ENCODE data around the gene ARMC9.

The ARMC9 gene

GRCh38 chr2:231181860-231182512 lies 16.4 kb upstream of the ARMC9 start:
- intact Hi-C loops (cut with DNase I) = no loop called here

GRCh38 chr2:231182513-231182899 lies 15.9 kb upstream of the ARMC9 start:
- intact Hi-C loops (cut with DNase I) = no loop called here
- DNase-seq = no peak

More at GRCh38 chr2:231181860-231182512, 16.4 kb upstream of the ARMC9 start:
- DNase-seq = peak in 2 of 10 donors; percentile 25 to 89

- DNase-seq = no peak
- intact Hi-C loops (cut with DNase I) = no loop called here
Measured at GRCh38 chr2:231183851-231184250, 14.6 kb upstream of the ARMC9 start.

- intact Hi-C loops (cut with DNase I) = no loop called here
- no peak for DNase-seq
Measured at GRCh38 chr2:231184319-231184718, 14.1 kb upstream of the ARMC9 start.

GRCh38 chr2:231185050-231185725 lies 13.2 kb upstream of the ARMC9 start:
- no peak for DNase-seq
- intact Hi-C loops (cut with DNase I) = no loop called here

- intact Hi-C loops (cut with DNase I) = no loop called here
- DNase-seq = no peak
Measured at GRCh38 chr2:231185886-231186285, 12.5 kb upstream of the ARMC9 start.

GRCh38 chr2:231186325-231186724 lies 12.1 kb upstream of the ARMC9 start:
- intact Hi-C loops (cut with DNase I) = no loop called here
- peak in 2 of 10 donors; percentile 47 to 76 for DNase-seq

GRCh38 chr2:231187736-231188505 lies 10.5 kb upstream of the ARMC9 start:
- DNase-seq = peak in 1 of 10 donors; percentile 37
- intact Hi-C loops (cut with DNase I) = no loop called here

- intact Hi-C loops (cut with DNase I) = no loop called here
- peak in 1 of 10 donors; percentile 72 for DNase-seq
Measured at GRCh38 chr2:231188506-231189170, 9.8 kb upstream of the ARMC9 start.

GRCh38 chr2:231189171-231189530 lies 9.3 kb upstream of the ARMC9 start:
- intact Hi-C loops (cut with DNase I) = no loop called here
- peak in 1 of 10 donors; percentile 72 for DNase-seq

- DNase-seq = peak in 2 of 10 donors; percentile 20 to 84
- intact Hi-C loops (cut with DNase I) = loop anchor here (10.0 kb wide), 1 partner anchor 85 kb away; no protein-coding TSS in a partner anchor
Measured at GRCh38 chr2:231189571-231190495, 8.6 kb upstream of the ARMC9 start.

GRCh38 chr2:231190531-231191197 lies 7.8 kb upstream of the ARMC9 start:
- peak in 6 of 10 donors; percentile 20 to 88 (median 34) for DNase-seq
- intact Hi-C loops (cut with DNase I) = loop anchor here (10.0 kb wide), 1 partner anchor 86 kb away; no protein-coding TSS in a partner anchor

GRCh38 chr2:231191896-231192872 lies 6.2 kb upstream of the ARMC9 start:
- peak in 7 of 10 donors; percentile 20 to 86 (median 40) for DNase-seq
- intact Hi-C loops (cut with DNase I) = loop anchor here (10.0 kb wide), 1 partner anchor 87 kb away; no protein-coding TSS in a partner anchor

- no peak for DNase-seq
- intact Hi-C loops (cut with DNase I) = loop anchor here (10.0 kb wide), 1 partner anchor 88 kb away; no protein-coding TSS in a partner anchor
Measured at GRCh38 chr2:231193216-231193615, 5.2 kb upstream of the ARMC9 start.

GRCh38 chr2:231196592-231196991 lies 1.8 kb upstream of the ARMC9 start:
- intact Hi-C loops (cut with DNase I) = loop anchor here (10.0 kb wide), 1 partner anchor 92 kb away; no protein-coding TSS in a partner anchor
- DNase-seq = no peak

- peak in 1 of 10 donors; percentile 52 for DNase-seq
- intact Hi-C loops (cut with DNase I) = loop anchor here (10.0 kb wide), 1 partner anchor 92 kb away; no protein-coding TSS in a partner anchor
Measured at GRCh38 chr2:231197196-231197595, 1.2 kb upstream of the ARMC9 start.

- intact Hi-C loops (cut with DNase I) = loop anchor here (10.0 kb wide), 1 partner anchor 93 kb away; no protein-coding TSS in a partner anchor
Measured at GRCh38 chr2:231197706-231198290, 633 bp upstream of the ARMC9 start.

More at GRCh38 chr2:231197706-231198290, 633 bp upstream of the ARMC9 start:
- peak in 1 of 10 donors; percentile 35 for DNase-seq

Measured in posterior cingulate gyrus (tissue), 11 donors.